HG02571 (cell line): ENCODE results near the gene RASA2.
"Not testable (repeated sequence)": the region's sequence is repeated elsewhere in the genome, so short reads cannot be mapped to it uniquely, and the experiment has no call there.

Experiments
- ATAC-seq: cut with Tn5 transposase; IDR thresholded peaks from one replicate; pipeline ENCODE4 v1.9.1; 2021; ENCODE audit warnings: mild to moderate bottlenecking, moderate library complexity; ENCODE audit not compliant: unreplicated experiment

The RASA2 gene

GRCh38 chr3:141491081-141491480 lies 4.3 kb downstream of the RASA2 start:
- ATAC-seq: no peak

- no peak for ATAC-seq
Measured at GRCh38 chr3:141491929-141492328, 5.1 kb downstream of the RASA2 start.

GRCh38 chr3:141493184-141493583 lies 6.4 kb downstream of the RASA2 start:
- ATAC-seq: no peak

GRCh38 chr3:141497589-141497988 lies 10.8 kb downstream of the RASA2 start:
- ATAC-seq: not testable (repeated sequence)

- peak; percentile 89 for ATAC-seq
Measured at GRCh38 chr3:141498598-141499223, 11.9 kb downstream of the RASA2 start.

GRCh38 chr3:141499284-141499683 lies 12.5 kb downstream of the RASA2 start:
- ATAC-seq: no peak

- ATAC-seq: no peak
Measured at GRCh38 chr3:141499965-141500364, 13.1 kb downstream of the RASA2 start.

GRCh38 chr3:141500397-141500796 lies 13.6 kb downstream of the RASA2 start:
- ATAC-seq: no peak

GRCh38 chr3:141505166-141505565 lies 18.3 kb downstream of the RASA2 start:
- no peak for ATAC-seq

- no peak for ATAC-seq
Measured at GRCh38 chr3:141506071-141506470, 19.2 kb downstream of the RASA2 start.

GRCh38 chr3:141507392-141508066 lies 20.7 kb downstream of the RASA2 start:
- ATAC-seq: no peak

GRCh38 chr3:141508067-141508436 lies 21.2 kb downstream of the RASA2 start:
- no peak for ATAC-seq

- ATAC-seq: no peak
Measured at GRCh38 chr3:141511361-141511760, 24.5 kb downstream of the RASA2 start.

- no peak for ATAC-seq
Measured at GRCh38 chr3:141514382-141514781, 27.6 kb downstream of the RASA2 start.

- no peak for ATAC-seq
Measured at GRCh38 chr3:141519587-141519986, 32.8 kb downstream of the RASA2 start.

- no peak for ATAC-seq
Measured at GRCh38 chr3:141521781-141522180, 35.0 kb downstream of the RASA2 start.

- ATAC-seq: no peak
Measured at GRCh38 chr3:141523615-141524375, 37.0 kb downstream of the RASA2 start.

GRCh38 chr3:141524988-141525387 lies 38.2 kb downstream of the RASA2 start:
- ATAC-seq: no peak

GRCh38 chr3:141525814-141526213 lies 39.0 kb downstream of the RASA2 start:
- no peak for ATAC-seq

- ATAC-seq: no peak
Measured at GRCh38 chr3:141526709-141527108, 39.9 kb downstream of the RASA2 start.

GRCh38 chr3:141528800-141529199 lies 42.0 kb downstream of the RASA2 start:
- no peak for ATAC-seq

GRCh38 chr3:141529256-141529655 lies 42.4 kb downstream of the RASA2 start:
- no peak for ATAC-seq
